ENCODE measurements around the gene THBD.
"Not testable (repeated sequence)": the region's sequence is repeated elsewhere in the genome, so short reads cannot be mapped to it uniquely, and the experiment has no call there.

The THBD gene

GRCh38 chr20:23032056-23032749 lies 17.3 kb downstream of the THBD start:
- Histone ChIP-seq H3K27ac (ENCODE audit: low read length) (no peak overlapping the region), H3K4me3 (ENCODE audit: low read depth in 1 of 2, low read length in 2 of 2) (no peak overlapping the region), H3K4me1 (ENCODE audit: control insufficient read depth in 1 of 2, insufficient read depth in 2 of 2, low read length in 2 of 2) (no peaks in the 10 kb centered on the region), H3K27me3 (ENCODE audit: low read depth, low read length) (peaks cover 12% of the 10 kb centered on the region), H3K9me3 (ENCODE audit: control insufficient read depth in 1 of 2, low read length in 2 of 2) (no peaks in the 10 kb centered on the region), H3K36me3 (ENCODE audit: control insufficient read depth in 1 of 2, insufficient read depth in 2 of 2, low read length in 2 of 2) (no peaks in the 10 kb centered on the region)

GRCh38 chr20:23031346-23031745 lies 18.1 kb downstream of the THBD start:
- Histone ChIP-seq H3K9me3 (ENCODE audit: control insufficient read depth in 1 of 2, low read length in 2 of 2) (no peaks in the 10 kb centered on the region), H3K4me3 (ENCODE audit: low read depth in 1 of 2, low read length in 2 of 2) (no peak overlapping the region), H3K4me1 (ENCODE audit: control insufficient read depth in 1 of 2, insufficient read depth in 2 of 2, low read length in 2 of 2) (no peaks in the 10 kb centered on the region), H3K27ac (ENCODE audit: low read length) (no peak overlapping the region), H3K36me3 (ENCODE audit: control insufficient read depth in 1 of 2, insufficient read depth in 2 of 2, low read length in 2 of 2) (no peaks in the 10 kb centered on the region), H3K27me3 (ENCODE audit: low read depth, low read length) (peaks cover 8% of the 10 kb centered on the region)

GRCh38 chr20:23029324-23029723 lies 20.1 kb downstream of the THBD start:
- H3K27ac ChIP-seq (ENCODE audit: low read length), result no peak overlapping the region
- no peak overlapping the region for H3K4me3 ChIP-seq (ENCODE audit: low read depth in 1 of 2, low read length in 2 of 2)
- no peaks in the 10 kb centered on the region for H3K36me3 ChIP-seq (ENCODE audit: control insufficient read depth in 1 of 2, insufficient read depth in 2 of 2, low read length in 2 of 2)
- no peaks in the 10 kb centered on the region for H3K9me3 ChIP-seq (ENCODE audit: control insufficient read depth in 1 of 2, low read length in 2 of 2)
- peaks cover 3% of the 10 kb centered on the region for H3K27me3 ChIP-seq (ENCODE audit: low read depth, low read length)
- H3K4me1 ChIP-seq (ENCODE audit: control insufficient read depth in 1 of 2, insufficient read depth in 2 of 2, low read length in 2 of 2), result no peaks in the 10 kb centered on the region

GRCh38 chr20:23028392-23028791 lies 21.1 kb downstream of the THBD start:
- Histone ChIP-seq H3K9me3 (ENCODE audit: control insufficient read depth in 1 of 2, low read length in 2 of 2) (no peaks in the 10 kb centered on the region), H3K4me1 (ENCODE audit: control insufficient read depth in 1 of 2, insufficient read depth in 2 of 2, low read length in 2 of 2) (no peaks in the 10 kb centered on the region), H3K27me3 (ENCODE audit: low read depth, low read length) (no peaks in the 10 kb centered on the region), H3K27ac (ENCODE audit: low read length) (no peak overlapping the region), H3K36me3 (ENCODE audit: control insufficient read depth in 1 of 2, insufficient read depth in 2 of 2, low read length in 2 of 2) (no peaks in the 10 kb centered on the region), H3K4me3 (ENCODE audit: low read depth in 1 of 2, low read length in 2 of 2) (no peak overlapping the region)

GRCh38 chr20:23027721-23028120 lies 21.8 kb downstream of the THBD start:
- Histone ChIP-seq H3K4me1 (ENCODE audit: control insufficient read depth in 1 of 2, insufficient read depth in 2 of 2, low read length in 2 of 2) (no peaks in the 10 kb centered on the region), H3K36me3 (ENCODE audit: control insufficient read depth in 1 of 2, insufficient read depth in 2 of 2, low read length in 2 of 2) (no peaks in the 10 kb centered on the region), H3K4me3 (ENCODE audit: low read depth in 1 of 2, low read length in 2 of 2) (no peak overlapping the region), H3K27me3 (ENCODE audit: low read depth, low read length) (no peaks in the 10 kb centered on the region), H3K27ac (ENCODE audit: low read length) (no peak overlapping the region), H3K9me3 (ENCODE audit: control insufficient read depth in 1 of 2, low read length in 2 of 2) (no peaks in the 10 kb centered on the region)

- not testable (repeated sequence) for H3K9me3 ChIP-seq (ENCODE audit: control insufficient read depth in 1 of 2, low read length in 2 of 2); H3K4me1 ChIP-seq (ENCODE audit: control insufficient read depth in 1 of 2, insufficient read depth in 2 of 2, low read length in 2 of 2); H3K27ac ChIP-seq (ENCODE audit: low read length); H3K4me3 ChIP-seq (ENCODE audit: low read depth in 1 of 2, low read length in 2 of 2); H3K27me3 ChIP-seq (ENCODE audit: low read depth, low read length); H3K36me3 ChIP-seq (ENCODE audit: control insufficient read depth in 1 of 2, insufficient read depth in 2 of 2, low read length in 2 of 2)
Measured at GRCh38 chr20:23025503-23025902, 24.0 kb downstream of the THBD start.

- H3K9me3 ChIP-seq (ENCODE audit: control insufficient read depth in 1 of 2, low read length in 2 of 2), result no peaks in the 10 kb centered on the region
- H3K4me1 ChIP-seq (ENCODE audit: control insufficient read depth in 1 of 2, insufficient read depth in 2 of 2, low read length in 2 of 2), result no peaks in the 10 kb centered on the region
- no peaks in the 10 kb centered on the region for H3K36me3 ChIP-seq (ENCODE audit: control insufficient read depth in 1 of 2, insufficient read depth in 2 of 2, low read length in 2 of 2)
- H3K4me3 ChIP-seq (ENCODE audit: low read depth in 1 of 2, low read length in 2 of 2), result no peak overlapping the region
- no peak overlapping the region for H3K27ac ChIP-seq (ENCODE audit: low read length)
- no peaks in the 10 kb centered on the region for H3K27me3 ChIP-seq (ENCODE audit: low read depth, low read length)
Measured at GRCh38 chr20:23024701-23025100, 24.8 kb downstream of the THBD start.

- H3K36me3 ChIP-seq (ENCODE audit: control insufficient read depth in 1 of 2, insufficient read depth in 2 of 2, low read length in 2 of 2), result no peaks in the 10 kb centered on the region
- no peak overlapping the region for H3K27ac ChIP-seq (ENCODE audit: low read length)
- H3K4me3 ChIP-seq (ENCODE audit: low read depth in 1 of 2, low read length in 2 of 2), result no peak overlapping the region
- no peaks in the 10 kb centered on the region for H3K4me1 ChIP-seq (ENCODE audit: control insufficient read depth in 1 of 2, insufficient read depth in 2 of 2, low read length in 2 of 2)
- H3K27me3 ChIP-seq (ENCODE audit: low read depth, low read length), result no peaks in the 10 kb centered on the region
- H3K9me3 ChIP-seq (ENCODE audit: control insufficient read depth in 1 of 2, low read length in 2 of 2), result no peaks in the 10 kb centered on the region
Measured at GRCh38 chr20:23023621-23024177, 25.8 kb downstream of the THBD start.

- no peak overlapping the region for H3K4me3 ChIP-seq (ENCODE audit: low read depth in 1 of 2, low read length in 2 of 2)
- no peaks in the 10 kb centered on the region for H3K27me3 ChIP-seq (ENCODE audit: low read depth, low read length)
- no peak overlapping the region for H3K27ac ChIP-seq (ENCODE audit: low read length)
- H3K36me3 ChIP-seq (ENCODE audit: control insufficient read depth in 1 of 2, insufficient read depth in 2 of 2, low read length in 2 of 2), result no peaks in the 10 kb centered on the region
- no peaks in the 10 kb centered on the region for H3K9me3 ChIP-seq (ENCODE audit: control insufficient read depth in 1 of 2, low read length in 2 of 2)
- no peaks in the 10 kb centered on the region for H3K4me1 ChIP-seq (ENCODE audit: control insufficient read depth in 1 of 2, insufficient read depth in 2 of 2, low read length in 2 of 2)
Measured at GRCh38 chr20:23022849-23023248, 26.6 kb downstream of the THBD start.

- Histone ChIP-seq H3K36me3 (ENCODE audit: control insufficient read depth in 1 of 2, insufficient read depth in 2 of 2, low read length in 2 of 2) (no peaks in the 10 kb centered on the region), H3K27me3 (ENCODE audit: low read depth, low read length) (no peaks in the 10 kb centered on the region), H3K4me3 (ENCODE audit: low read depth in 1 of 2, low read length in 2 of 2) (no peak overlapping the region), H3K27ac (ENCODE audit: low read length) (no peak overlapping the region), H3K4me1 (ENCODE audit: control insufficient read depth in 1 of 2, insufficient read depth in 2 of 2, low read length in 2 of 2) (no peaks in the 10 kb centered on the region), H3K9me3 (ENCODE audit: control insufficient read depth in 1 of 2, low read length in 2 of 2) (no peaks in the 10 kb centered on the region)
Measured at GRCh38 chr20:23021951-23022350, 27.5 kb downstream of the THBD start.

- Histone ChIP-seq H3K4me3 (ENCODE audit: low read depth in 1 of 2, low read length in 2 of 2) (no peak overlapping the region), H3K9me3 (ENCODE audit: control insufficient read depth in 1 of 2, low read length in 2 of 2) (no peaks in the 10 kb centered on the region), H3K27ac (ENCODE audit: low read length) (no peak overlapping the region), H3K4me1 (ENCODE audit: control insufficient read depth in 1 of 2, insufficient read depth in 2 of 2, low read length in 2 of 2) (no peaks in the 10 kb centered on the region), H3K36me3 (ENCODE audit: control insufficient read depth in 1 of 2, insufficient read depth in 2 of 2, low read length in 2 of 2) (no peaks in the 10 kb centered on the region), H3K27me3 (ENCODE audit: low read depth, low read length) (no peaks in the 10 kb centered on the region)
Measured at GRCh38 chr20:23021541-23021940, 27.9 kb downstream of the THBD start.
